Thyroid gland (tissue), 4 donors: Measurements from ENCODE around the gene UBTF.

Source experiments
- POLR2A ChIP-seq, 2 donors: fragments of 450-650 bp; IDR thresholded peaks; one replicate each; pipeline ENCODE4 v1.6.1; 2017; ENCODE audit warnings: antibody characterized with exemption in 2 of 2, mild to moderate bottlenecking in 2 of 2, moderate library complexity in 1 of 2
- TF ChIP-seq, protein P1 (sequence below), 6 experiments: fragments of 200-600 bp in 3 of 6; fragments of 450-650 bp in 3 of 6; sonication (generic) in 3 of 6; IDR thresholded peaks; one replicate each; pipeline ENCODE4 v1.5.1; 2016 to 2019; ENCODE audit warnings: antibody characterized with exemption in 6 of 6, mild to moderate bottlenecking in 2 of 6, inconsistent platforms in 1 of 6, moderate library complexity in 1 of 6

- TF ChIP-seq, protein P1, sequence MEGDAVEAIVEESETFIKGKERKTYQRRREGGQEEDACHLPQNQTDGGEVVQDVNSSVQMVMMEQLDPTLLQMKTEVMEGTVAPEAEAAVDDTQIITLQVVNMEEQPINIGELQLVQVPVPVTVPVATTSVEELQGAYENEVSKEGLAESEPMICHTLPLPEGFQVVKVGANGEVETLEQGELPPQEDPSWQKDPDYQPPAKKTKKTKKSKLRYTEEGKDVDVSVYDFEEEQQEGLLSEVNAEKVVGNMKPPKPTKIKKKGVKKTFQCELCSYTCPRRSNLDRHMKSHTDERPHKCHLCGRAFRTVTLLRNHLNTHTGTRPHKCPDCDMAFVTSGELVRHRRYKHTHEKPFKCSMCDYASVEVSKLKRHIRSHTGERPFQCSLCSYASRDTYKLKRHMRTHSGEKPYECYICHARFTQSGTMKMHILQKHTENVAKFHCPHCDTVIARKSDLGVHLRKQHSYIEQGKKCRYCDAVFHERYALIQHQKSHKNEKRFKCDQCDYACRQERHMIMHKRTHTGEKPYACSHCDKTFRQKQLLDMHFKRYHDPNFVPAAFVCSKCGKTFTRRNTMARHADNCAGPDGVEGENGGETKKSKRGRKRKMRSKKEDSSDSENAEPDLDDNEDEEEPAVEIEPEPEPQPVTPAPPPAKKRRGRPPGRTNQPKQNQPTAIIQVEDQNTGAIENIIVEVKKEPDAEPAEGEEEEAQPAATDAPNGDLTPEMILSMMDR (IDR thresholded peaks at IDR 0.05), result no peak
- TF ChIP-seq POLR2A (IDR thresholded peaks at IDR 0.05), result no peak
Observed at GRCh38 chr17:44211281-44212265, 7.9 kb downstream of the UBTF start.
